GM10266 (cell line): ENCODE results near the gene WDR43.
"Not testable (repeated sequence)": the region's sequence is repeated elsewhere in the genome, so short reads cannot be mapped to it uniquely, and the experiment has no call there.

Source experiments
- DNase-seq: peaks from one replicate; pipeline ENCODE4 v3.0.0; 2012; ENCODE audit errors: extremely low spot score
- TF ChIP-seq, protein P1 (sequence below): IDR thresholded peaks from 2 replicates; pipeline ENCODE4 v1.5.1; 2012; ENCODE audit warnings: mild to moderate bottlenecking, low read depth; ENCODE audit not compliant: control insufficient read depth, insufficient read depth; ENCODE audit errors: missing control alignments

WDR43 gene

DNA sequence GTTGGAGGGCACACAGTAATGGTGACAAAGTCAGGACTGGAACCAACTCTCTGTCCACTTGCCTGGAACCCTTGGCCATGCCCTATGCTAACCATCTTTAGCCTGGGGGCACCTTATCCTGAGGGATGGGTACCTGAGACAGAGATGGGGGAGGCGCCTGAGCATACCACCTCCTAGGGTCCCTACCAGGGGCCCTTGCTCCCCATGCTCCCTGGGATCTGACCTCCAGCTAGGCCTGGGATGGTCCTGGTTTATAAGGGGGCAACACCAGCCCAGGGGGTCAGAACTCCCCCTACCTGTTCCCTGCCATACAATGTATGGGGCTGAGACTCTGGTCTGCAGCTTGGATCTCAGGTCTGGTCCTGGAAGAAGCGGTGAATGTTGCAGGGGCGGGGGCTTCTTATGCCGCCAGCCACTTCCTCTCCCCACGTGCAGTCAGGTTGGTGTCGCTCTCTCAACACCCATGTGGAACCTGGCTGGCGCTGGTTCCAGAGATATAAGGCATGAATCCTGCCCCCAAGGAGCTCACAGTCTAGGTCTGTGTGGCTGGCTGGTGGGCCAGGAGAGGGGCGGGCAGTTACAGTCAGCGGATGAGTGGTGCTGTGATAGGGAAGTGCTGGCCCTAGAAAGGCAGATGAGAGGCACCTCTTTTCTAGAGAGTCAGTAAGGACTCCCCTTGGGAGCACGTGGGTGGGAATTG is 82.9 kb downstream of the WDR43 start:
- TF ChIP-seq, protein P1, sequence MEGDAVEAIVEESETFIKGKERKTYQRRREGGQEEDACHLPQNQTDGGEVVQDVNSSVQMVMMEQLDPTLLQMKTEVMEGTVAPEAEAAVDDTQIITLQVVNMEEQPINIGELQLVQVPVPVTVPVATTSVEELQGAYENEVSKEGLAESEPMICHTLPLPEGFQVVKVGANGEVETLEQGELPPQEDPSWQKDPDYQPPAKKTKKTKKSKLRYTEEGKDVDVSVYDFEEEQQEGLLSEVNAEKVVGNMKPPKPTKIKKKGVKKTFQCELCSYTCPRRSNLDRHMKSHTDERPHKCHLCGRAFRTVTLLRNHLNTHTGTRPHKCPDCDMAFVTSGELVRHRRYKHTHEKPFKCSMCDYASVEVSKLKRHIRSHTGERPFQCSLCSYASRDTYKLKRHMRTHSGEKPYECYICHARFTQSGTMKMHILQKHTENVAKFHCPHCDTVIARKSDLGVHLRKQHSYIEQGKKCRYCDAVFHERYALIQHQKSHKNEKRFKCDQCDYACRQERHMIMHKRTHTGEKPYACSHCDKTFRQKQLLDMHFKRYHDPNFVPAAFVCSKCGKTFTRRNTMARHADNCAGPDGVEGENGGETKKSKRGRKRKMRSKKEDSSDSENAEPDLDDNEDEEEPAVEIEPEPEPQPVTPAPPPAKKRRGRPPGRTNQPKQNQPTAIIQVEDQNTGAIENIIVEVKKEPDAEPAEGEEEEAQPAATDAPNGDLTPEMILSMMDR = no peak
- DNase-seq = no peak

DNA sequence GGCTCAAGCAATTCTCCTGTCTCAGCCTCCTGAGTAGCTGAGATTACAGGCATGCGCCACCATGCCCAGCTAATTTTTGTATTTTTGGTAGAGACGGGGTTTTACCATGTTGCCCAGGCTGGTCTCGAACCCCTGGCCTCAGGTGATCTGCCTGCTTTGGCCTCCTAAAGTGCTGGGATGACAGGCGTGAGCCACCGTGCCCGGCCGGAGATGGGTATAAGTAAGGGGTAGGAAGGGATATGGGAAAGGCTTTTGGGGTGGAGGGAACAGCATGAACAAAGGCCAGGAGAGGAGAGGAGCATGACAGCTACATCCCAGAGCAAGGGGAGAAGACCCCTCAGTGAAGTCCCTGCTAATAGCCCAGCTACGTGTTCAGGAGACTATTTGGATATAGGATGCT is 83.5 kb downstream of the WDR43 start:
- DNase-seq = not testable (repeated sequence)

DNA sequence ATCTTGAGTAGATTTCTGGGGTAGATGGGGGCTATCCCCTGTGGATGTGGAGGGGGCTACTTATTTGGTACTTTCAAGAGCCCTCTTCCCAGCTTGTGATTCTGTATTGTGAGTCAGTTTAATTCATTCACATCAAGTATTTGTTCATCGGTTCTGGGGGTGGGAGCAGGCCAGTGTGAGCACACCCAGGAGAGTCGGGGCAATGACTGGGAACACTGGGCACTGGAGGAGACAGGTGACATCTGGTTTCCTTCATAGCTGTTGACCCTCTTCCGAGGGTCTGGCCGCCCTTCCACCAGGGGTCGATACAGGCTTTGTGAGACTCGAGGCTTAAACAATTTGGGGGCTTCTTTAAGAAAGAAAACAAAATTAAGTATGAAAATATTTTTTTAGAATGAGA is 84.1 kb downstream of the WDR43 start:
- TF ChIP-seq, protein P1 = no peak
- DNase-seq = no peak

DNA sequence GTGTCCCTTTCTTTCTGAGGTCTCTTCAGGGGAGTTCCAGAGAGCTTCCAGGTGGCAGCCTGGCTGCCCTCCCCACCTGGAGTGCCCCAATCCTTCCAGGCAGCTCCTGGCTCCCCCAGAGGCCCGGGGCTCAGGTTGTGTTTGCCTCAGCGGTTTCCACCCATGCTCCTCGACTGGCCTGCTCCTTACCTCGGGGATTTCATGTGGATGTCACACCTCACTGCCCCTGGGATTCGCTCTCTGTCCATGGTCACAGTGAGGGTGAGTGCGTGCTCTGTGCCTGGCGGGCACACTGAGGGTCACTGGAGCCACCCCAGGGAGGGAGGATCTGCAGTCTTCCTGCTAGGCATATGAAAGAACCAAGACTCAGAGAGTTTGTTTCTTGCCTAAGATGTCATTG is 84.6 kb downstream of the WDR43 start:
- DNase-seq = no peak

DNA sequence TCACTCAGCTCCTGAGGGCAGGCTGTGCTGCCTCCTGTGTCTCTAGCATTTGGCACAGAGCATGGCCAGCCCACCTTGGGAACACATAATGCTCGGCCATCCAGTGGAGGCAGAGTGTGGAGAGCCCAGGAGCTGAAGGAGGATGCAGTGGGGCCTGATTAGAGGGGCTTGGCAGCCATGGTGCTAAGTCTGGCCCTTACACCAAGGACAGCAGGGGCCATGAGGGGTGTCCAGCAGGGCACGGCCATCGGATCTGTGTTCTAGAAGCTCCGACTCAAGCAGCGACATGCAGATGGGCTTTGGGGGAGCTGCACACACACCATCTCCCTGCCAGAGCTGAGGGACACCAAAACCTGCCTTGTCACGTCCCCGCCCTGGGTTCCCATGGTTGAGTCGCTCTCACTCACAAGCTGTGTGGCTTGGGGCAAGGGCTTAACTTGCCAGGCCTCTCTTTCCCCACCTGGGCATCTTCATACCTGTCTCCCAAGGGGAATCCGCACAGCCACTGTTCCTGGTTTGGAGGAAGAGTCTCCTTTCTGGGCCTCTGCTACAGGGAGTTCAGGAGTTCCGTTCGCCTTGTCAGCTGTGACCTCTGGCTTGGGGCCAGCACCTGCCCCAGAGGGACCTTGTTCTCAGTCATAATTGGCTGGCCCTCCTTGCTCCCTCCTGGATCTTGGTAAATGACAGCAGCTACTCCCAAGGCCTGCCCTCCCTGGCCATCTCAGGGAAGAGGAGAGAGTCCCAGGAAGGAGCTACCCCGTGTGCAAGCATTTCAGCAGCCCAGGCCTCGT is 85.3 kb downstream of the WDR43 start:
- DNase-seq = no peak
- TF ChIP-seq, protein P1 = no peak

More for the DNA sequence above, 84.6 kb downstream of the WDR43 start:
- TF ChIP-seq, protein P1 = no peak

DNA sequence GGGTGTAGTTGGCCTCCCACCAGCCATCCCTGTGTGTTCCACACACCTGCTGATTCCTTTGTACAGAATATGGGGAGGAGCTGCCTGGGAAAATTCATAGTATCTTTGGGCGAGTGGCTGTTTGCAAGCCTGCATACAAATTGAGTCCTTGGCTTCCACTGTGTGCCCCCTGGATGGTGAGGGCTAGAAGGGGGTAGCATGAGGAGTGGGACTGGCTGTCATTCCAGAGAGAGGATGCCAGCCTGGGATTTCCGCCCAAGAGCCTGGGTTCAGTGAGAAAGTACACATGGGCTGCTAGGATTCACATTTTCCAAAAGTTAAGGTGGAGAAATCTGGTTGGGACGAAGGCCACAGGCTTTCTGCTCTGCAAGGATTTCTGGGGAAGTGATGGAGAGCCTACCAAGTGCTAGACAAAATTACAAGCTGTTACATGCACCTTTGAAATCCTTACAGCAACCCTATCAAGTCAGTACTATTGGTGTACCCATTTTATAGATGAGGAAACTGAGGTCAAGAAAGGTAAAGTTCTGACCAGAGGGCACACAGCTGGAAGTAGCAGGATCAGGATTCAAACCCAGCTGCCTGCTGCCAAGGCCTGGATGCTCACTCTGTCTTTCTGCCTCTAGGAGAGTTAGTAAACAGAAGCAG is 86.0 kb downstream of the WDR43 start:
- TF ChIP-seq, protein P1 = no peak
- DNase-seq = no peak

DNA sequence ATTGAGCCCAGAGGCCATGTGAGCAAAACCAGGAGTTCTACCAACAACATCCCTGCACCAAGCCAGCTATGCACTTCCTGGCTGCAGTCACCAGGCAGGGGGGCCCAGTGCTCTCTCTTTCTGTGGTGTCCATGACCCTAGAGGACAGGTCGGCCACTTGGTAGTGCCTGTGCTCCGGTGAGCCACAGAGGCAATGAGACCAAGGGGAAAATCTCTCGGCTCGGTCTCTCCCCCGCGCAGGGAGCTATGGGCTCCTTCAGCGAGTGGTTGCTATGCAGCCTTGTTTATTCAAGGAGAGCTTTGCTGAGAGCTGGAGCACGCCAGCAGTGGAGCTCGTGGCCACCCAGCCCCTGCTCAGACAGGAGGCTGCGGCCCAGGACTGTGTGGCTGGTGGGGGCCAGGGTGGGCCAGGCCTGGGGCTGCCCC is 86.6 kb downstream of the WDR43 start, which contains the start of gene TOGARAM2:
Gene TOGARAM2 (plus strand): TSS at position 283 of the 426 bp plus-strand sequence. CDS start 13,537 bp downstream, outside the sequence.
- TF ChIP-seq, protein P1 = no peak
- no peak for DNase-seq
